ENCODE results near the gene GABPB2.

The GABPB2 gene

DNA sequence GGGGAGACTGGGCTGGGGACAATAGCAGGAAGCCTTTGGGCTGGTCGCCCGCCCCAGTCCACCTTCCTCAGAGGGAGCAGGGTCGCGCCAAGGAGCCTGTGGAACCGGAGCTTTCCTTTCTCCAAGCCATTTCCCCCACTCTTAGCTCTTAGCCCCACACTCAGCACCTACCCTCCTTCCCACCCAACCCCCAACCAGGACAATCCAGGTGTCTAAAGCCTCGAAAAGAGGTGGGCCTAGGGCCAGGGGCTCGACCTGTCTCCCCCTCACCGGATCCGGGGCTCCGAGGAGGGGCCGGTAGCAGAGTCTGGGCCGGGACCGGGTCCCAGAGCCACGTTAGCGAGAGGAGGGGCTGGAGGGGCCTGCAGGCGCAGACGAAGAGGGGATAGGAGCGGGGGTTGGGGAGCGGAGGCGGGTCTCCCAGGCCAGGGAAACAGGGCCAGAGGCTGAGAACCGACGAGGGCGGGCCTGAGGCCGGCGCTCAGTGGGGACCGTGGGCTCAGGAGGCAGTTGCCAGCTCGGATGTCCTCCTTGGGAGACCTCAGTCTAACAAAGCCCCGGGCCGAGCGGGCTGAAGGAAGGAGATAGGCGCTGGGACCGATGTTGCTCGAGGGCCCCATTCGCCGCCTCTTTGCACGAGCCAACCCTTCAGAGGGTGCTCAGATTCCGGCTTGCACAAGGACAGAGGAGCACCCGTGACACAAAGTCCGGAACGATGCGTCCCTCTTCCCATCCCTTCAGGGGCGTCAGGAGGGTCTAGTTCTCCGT lies 74.9 kb downstream of the GABPB2 start:
- ChIA-PET POLR2A (no interaction called here), CTCF (interaction anchor here (0.6 to 1.6 kb wide), 2 partner anchors 46 to 86 kb away, joined by 3 to 7 read pairs; partner anchors contain the start of gene CDC42SE1)
- TF ChIP-seq, protein P1, sequence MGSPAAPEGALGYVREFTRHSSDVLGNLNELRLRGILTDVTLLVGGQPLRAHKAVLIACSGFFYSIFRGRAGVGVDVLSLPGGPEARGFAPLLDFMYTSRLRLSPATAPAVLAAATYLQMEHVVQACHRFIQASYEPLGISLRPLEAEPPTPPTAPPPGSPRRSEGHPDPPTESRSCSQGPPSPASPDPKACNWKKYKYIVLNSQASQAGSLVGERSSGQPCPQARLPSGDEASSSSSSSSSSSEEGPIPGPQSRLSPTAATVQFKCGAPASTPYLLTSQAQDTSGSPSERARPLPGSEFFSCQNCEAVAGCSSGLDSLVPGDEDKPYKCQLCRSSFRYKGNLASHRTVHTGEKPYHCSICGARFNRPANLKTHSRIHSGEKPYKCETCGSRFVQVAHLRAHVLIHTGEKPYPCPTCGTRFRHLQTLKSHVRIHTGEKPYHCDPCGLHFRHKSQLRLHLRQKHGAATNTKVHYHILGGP (tag by site-specific recombination; IDR thresholded peaks at IDR 0.05), result no peak
- TF ChIP-seq ZNF404 (tag by site-specific recombination; IDR thresholded peaks at IDR 0.05), result no peak
- no peak for TF ChIP-seq ZNF175 (tag by site-specific recombination; IDR thresholded peaks at IDR 0.05)
- no peak for TF ChIP-seq ZNF707 (tag by site-specific recombination; IDR thresholded peaks at IDR 0.05)
- TF ChIP-seq GFI1B (tag by site-specific recombination; IDR thresholded peaks at IDR 0.05), result no peak
- TF ChIP-seq ZNF600 (tag by site-specific recombination; IDR thresholded peaks at IDR 0.05), result 0 out of 2 replicates have a peak, but pooled peaks have one; percentile 50
- Histone ChIP-seq H3K9me3 (ENCODE audit: control insufficient read depth, insufficient read depth, low read depth, low read length) (no peaks in the 10 kb centered on the region), H3K36me3 (ENCODE audit: control insufficient read depth in 2 of 2, insufficient read depth in 1 of 2, low read length in 2 of 2) (peaks cover 0 to 5% of the 10 kb centered on the region in 2 experiments; a peak in 1 of 3 replicates), H3K27ac (ENCODE audit: extremely low read depth, low read depth, low read length) (no peak overlapping the region), H3K4me3 (ENCODE audit: low read depth, low read length) (no peak overlapping the region), H3K4me1 (ENCODE audit: control insufficient read depth, insufficient read depth, low read length) (peaks cover 3% of the 10 kb centered on the region; the same call in 1 of the 2 replicates)

DNA sequence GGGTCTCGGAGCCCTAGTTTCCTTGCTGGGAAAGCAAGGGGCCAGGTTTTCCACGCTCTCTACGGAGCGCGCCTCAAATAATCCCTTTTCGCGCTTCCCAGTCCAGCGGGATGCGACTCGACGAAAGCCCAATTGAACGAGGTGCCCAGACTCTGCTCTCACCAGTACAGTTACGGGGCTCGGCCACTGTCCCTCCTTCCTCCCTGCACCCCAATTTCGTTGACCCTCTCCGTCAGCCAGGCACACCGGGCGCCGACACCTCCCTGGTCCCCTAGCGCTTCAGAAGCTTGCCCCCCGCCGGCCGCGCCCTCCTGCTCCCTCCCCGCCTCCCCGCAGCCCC lies 75.5 kb downstream of the GABPB2 start:
- TF ChIP-seq ZBTB48 (tag by site-specific recombination; IDR thresholded peaks at IDR 0.05) (0 out of 2 replicates have a peak, but pooled peaks have one; percentile 36), ZNF768 (tag by site-specific recombination; IDR thresholded peaks at IDR 0.05) (no peak)
- H3K36me3 ChIP-seq (ENCODE audit: control insufficient read depth in 2 of 2, insufficient read depth in 1 of 2, low read length in 2 of 2), result peaks cover 0 to 5% of the 10 kb centered on the region in 2 experiments; a peak in 1 of 3 replicates
- H3K4me3 ChIP-seq (ENCODE audit: low read depth, low read length), result peak overlapping the region; percentile 65
- H3K27ac ChIP-seq (ENCODE audit: extremely low read depth, low read depth, low read length), result no peak overlapping the region
- no peaks in the 10 kb centered on the region for H3K9me3 ChIP-seq (ENCODE audit: control insufficient read depth, insufficient read depth, low read depth, low read length)
- H3K4me1 ChIP-seq (ENCODE audit: control insufficient read depth, insufficient read depth, low read length), result peaks cover 3% of the 10 kb centered on the region; the same call in 1 of the 2 replicates
- ChIA-PET CTCF (interaction anchor here (1.6 kb wide), 1 partner anchor 46 kb away, joined by 7 read pairs; no protein-coding TSS in a partner anchor), POLR2A (no interaction called here)

DNA sequence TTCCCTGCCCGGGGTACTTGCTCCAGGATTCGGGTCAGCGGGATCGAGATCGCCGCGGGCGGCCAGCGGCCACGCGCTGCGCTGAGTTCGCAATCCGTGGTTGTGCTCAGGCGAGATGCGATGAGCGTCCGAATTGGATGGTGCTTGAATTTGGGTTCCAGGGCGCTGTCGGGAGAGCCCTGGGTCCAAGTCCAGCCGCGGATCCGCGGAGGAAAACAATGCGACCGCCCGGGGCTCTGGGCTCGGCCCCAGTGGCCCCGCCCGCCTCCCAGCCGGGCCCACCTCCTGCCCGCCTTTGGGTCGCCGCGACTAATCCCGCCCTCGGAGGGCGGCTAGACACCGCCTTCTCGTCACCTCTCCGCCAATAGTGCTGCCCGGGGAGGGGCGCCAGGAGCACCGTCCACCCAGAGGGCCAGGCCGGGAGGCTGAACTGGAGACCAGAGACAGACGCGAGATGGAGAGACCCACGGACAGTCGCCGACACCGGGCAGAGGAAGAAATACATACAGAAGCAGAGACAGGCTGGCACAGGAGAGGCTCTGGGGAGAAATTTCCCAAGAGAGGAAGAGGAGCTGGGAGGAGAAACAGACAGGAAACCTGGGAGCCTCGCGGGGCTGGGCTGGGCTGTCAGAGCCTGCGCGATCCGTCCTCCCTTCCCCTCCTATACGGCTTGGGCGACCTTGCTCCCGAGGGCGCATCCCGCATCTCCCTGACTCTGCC lies 76.0 kb downstream of the GABPB2 start, which contains the start of gene SEMA6C:
TSS of gene SEMA6C (minus strand) at position 220 of the 720 bp plus-strand sequence. CDS start 4,010 bp downstream, outside the sequence.
- no peak within 1 kb of the TSS; the same call in 1 of the 2 replicates for H3K27ac ChIP-seq (ENCODE audit: extremely low read depth, low read depth, low read length)
- H3K4me3 ChIP-seq (ENCODE audit: low read depth, low read length), result peak within 1 kb of the TSS; percentile 65
- CTCF ChIA-PET, result interaction anchor here (1.6 kb wide), 1 partner anchor 47 kb away, joined by 7 read pairs; no protein-coding TSS in a partner anchor
- peaks cover 3% of the 10 kb centered on the region; the same call in 1 of the 2 replicates for H3K4me1 ChIP-seq (ENCODE audit: control insufficient read depth, insufficient read depth, low read length)
- no peaks in the 10 kb centered on the region for H3K9me3 ChIP-seq (ENCODE audit: control insufficient read depth, insufficient read depth, low read depth, low read length)
- POLR2A ChIA-PET, result no interaction called here
- H3K36me3 ChIP-seq (ENCODE audit: control insufficient read depth in 2 of 2, insufficient read depth in 1 of 2, low read length in 2 of 2), result peaks cover 0 to 5% of the 10 kb centered on the region in 2 experiments; a peak in 1 of 3 replicates
- TF ChIP-seq ZNF223 (tag by site-specific recombination; IDR thresholded peaks at IDR 0.05), result no peak
- TF ChIP-seq ZNF184 (tag by site-specific recombination; IDR thresholded peaks at IDR 0.05), result no peak
- TF ChIP-seq SCRT1 (tag by site-specific recombination; IDR thresholded peaks at IDR 0.05; ENCODE audit: borderline replicate concordance), result no peak
- TF ChIP-seq KLF8 (tag by site-specific recombination; IDR thresholded peaks at IDR 0.05), result peak; percentile 67; the same call in 1 of the 2 replicates
- TF ChIP-seq, protein P2, sequence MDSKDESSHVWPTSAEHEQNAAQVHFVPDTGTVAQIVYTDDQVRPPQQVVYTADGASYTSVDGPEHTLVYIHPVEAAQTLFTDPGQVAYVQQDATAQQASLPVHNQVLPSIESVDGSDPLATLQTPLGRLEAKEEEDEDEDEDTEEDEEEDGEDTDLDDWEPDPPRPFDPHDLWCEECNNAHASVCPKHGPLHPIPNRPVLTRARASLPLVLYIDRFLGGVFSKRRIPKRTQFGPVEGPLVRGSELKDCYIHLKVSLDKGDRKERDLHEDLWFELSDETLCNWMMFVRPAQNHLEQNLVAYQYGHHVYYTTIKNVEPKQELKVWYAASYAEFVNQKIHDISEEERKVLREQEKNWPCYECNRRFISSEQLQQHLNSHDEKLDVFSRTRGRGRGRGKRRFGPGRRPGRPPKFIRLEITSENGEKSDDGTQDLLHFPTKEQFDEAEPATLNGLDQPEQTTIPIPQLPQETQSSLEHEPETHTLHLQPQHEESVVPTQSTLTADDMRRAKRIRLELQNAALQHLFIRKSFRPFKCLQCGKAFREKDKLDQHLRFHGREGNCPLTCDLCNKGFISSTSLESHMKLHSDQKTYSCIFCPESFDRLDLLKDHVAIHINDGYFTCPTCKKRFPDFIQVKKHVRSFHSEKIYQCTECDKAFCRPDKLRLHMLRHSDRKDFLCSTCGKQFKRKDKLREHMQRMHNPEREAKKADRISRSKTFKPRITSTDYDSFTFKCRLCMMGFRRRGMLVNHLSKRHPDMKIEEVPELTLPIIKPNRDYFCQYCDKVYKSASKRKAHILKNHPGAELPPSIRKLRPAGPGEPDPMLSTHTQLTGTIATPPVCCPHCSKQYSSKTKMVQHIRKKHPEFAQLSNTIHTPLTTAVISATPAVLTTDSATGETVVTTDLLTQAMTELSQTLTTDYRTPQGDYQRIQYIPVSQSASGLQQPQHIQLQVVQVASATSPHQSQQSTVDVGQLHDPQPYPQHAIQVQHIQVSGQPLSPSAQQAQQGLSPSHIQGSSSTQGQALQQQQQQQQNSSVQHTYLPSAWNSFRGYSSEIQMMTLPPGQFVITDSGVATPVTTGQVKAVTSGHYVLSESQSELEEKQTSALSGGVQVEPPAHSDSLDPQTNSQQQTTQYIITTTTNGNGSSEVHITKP (tag by site-specific recombination; IDR thresholded peaks at IDR 0.05), result peak; percentile 90
- TF ChIP-seq, protein P3, sequence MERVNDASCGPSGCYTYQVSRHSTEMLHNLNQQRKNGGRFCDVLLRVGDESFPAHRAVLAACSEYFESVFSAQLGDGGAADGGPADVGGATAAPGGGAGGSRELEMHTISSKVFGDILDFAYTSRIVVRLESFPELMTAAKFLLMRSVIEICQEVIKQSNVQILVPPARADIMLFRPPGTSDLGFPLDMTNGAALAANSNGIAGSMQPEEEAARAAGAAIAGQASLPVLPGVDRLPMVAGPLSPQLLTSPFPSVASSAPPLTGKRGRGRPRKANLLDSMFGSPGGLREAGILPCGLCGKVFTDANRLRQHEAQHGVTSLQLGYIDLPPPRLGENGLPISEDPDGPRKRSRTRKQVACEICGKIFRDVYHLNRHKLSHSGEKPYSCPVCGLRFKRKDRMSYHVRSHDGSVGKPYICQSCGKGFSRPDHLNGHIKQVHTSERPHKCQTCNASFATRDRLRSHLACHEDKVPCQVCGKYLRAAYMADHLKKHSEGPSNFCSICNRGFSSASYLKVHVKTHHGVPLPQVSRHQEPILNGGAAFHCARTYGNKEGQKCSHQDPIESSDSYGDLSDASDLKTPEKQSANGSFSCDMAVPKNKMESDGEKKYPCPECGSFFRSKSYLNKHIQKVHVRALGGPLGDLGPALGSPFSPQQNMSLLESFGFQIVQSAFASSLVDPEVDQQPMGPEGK (tag by site-specific recombination; IDR thresholded peaks at IDR 0.05), result peak; percentile 92
- no peak for TF ChIP-seq ZNF404 (tag by site-specific recombination; IDR thresholded peaks at IDR 0.05)
- TF ChIP-seq MEIS1 (CRISPR knock-in tag; IDR thresholded peaks at IDR 0.05; ENCODE audit: borderline replicate concordance), result no peak
- TF ChIP-seq, protein P4, sequence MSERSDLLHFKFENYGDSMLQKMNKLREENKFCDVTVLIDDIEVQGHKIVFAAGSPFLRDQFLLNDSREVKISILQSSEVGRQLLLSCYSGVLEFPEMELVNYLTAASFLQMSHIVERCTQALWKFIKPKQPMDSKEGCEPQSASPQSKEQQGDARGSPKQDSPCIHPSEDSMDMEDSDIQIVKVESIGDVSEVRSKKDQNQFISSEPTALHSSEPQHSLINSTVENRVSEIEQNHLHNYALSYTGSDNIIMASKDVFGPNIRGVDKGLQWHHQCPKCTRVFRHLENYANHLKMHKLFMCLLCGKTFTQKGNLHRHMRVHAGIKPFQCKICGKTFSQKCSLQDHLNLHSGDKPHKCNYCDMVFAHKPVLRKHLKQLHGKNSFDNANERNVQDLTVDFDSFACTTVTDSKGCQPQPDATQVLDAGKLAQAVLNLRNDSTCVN (tag by site-specific recombination; optimal IDR thresholded peaks at IDR 0.05), result peak; percentile 69
- TF ChIP-seq ZNF221 (tag by site-specific recombination; IDR thresholded peaks at IDR 0.05; ENCODE audit: borderline replicate concordance), result no peak
- no peak for TF ChIP-seq ZFP37 (tag by site-specific recombination; IDR thresholded peaks at IDR 0.05)
- no peak for TF ChIP-seq ZNF114 (tag by site-specific recombination; IDR thresholded peaks at IDR 0.05)
- peak; percentile 95 for TF ChIP-seq SP3 (tag by site-specific recombination; IDR thresholded peaks at IDR 0.05)
- peak; percentile 48; the same call in 1 of the 2 replicates for TF ChIP-seq KLF10 (tag by site-specific recombination; IDR thresholded peaks at IDR 0.05)

Data from HEK293 (cell line).